Measurements from ENCODE around the gene MYOT.

Gene MYOT

GRCh38 chr5:137890845-137891244 lies 23.2 kb downstream of the MYOT start:
- H3K4me3 ChIP-seq (ENCODE audit: low read depth, low read length) = no peak overlapping the region
- no peak for DNase-seq (ENCODE audit: low read depth)

GRCh38 chr5:137891849-137892248 lies 24.2 kb downstream of the MYOT start:
- DNase-seq (ENCODE audit: low read depth) = no peak
- H3K4me3 ChIP-seq (ENCODE audit: low read depth, low read length) = no peak overlapping the region

GRCh38 chr5:137894586-137894985 lies 26.9 kb downstream of the MYOT start:
- no peak overlapping the region for H3K4me3 ChIP-seq (ENCODE audit: low read depth, low read length)
- no peak for DNase-seq (ENCODE audit: low read depth)

GRCh38 chr5:137896560-137896959 lies 28.9 kb downstream of the MYOT start:
- H3K4me3 ChIP-seq (ENCODE audit: low read depth, low read length) = no peak overlapping the region
- DNase-seq (ENCODE audit: low read depth) = no peak

GRCh38 chr5:137899493-137899892 lies 31.8 kb downstream of the MYOT start:
- no peak overlapping the region for H3K4me3 ChIP-seq (ENCODE audit: low read depth, low read length)
- DNase-seq (ENCODE audit: low read depth) = no peak

- DNase-seq (ENCODE audit: low read depth) = no peak
- H3K4me3 ChIP-seq (ENCODE audit: low read depth, low read length) = no peak overlapping the region
Observed at GRCh38 chr5:137901011-137901817, 33.6 kb downstream of the MYOT start.

GRCh38 chr5:137902408-137903133 lies 34.9 kb downstream of the MYOT start:
- no peak for DNase-seq (ENCODE audit: low read depth)
- H3K4me3 ChIP-seq (ENCODE audit: low read depth, low read length) = no peak overlapping the region

GRCh38 chr5:137914758-137915157 lies 47.1 kb downstream of the MYOT start:
- DNase-seq (ENCODE audit: low read depth) = no peak
- no peak overlapping the region for H3K4me3 ChIP-seq (ENCODE audit: low read depth, low read length)

- H3K4me3 ChIP-seq (ENCODE audit: low read depth, low read length) = no peak overlapping the region
- no peak for DNase-seq (ENCODE audit: low read depth)
Observed at GRCh38 chr5:137916923-137917322, 49.3 kb downstream of the MYOT start.

- no peak overlapping the region for H3K4me3 ChIP-seq (ENCODE audit: low read depth, low read length)
- peak; percentile 24 for DNase-seq (ENCODE audit: low read depth)
Observed at GRCh38 chr5:137921931-137922330, 54.3 kb downstream of the MYOT start.

- H3K4me3 ChIP-seq (ENCODE audit: low read depth, low read length) = no peak overlapping the region
- DNase-seq (ENCODE audit: low read depth) = no peak
Observed at GRCh38 chr5:137923856-137924255, 56.2 kb downstream of the MYOT start.

- no peak overlapping the region for H3K4me3 ChIP-seq (ENCODE audit: low read depth, low read length)
- DNase-seq (ENCODE audit: low read depth) = no peak
Observed at GRCh38 chr5:137932800-137933199, 65.1 kb downstream of the MYOT start.

GRCh38 chr5:137933491-137933911 lies 65.8 kb downstream of the MYOT start:
- peak; percentile 56 for DNase-seq (ENCODE audit: low read depth)

GRCh38 chr5:137935190-137935589 lies 67.5 kb downstream of the MYOT start:
- DNase-seq (ENCODE audit: low read depth) = no peak
- H3K4me3 ChIP-seq (ENCODE audit: low read depth, low read length) = no peak overlapping the region

More at GRCh38 chr5:137933491-137933911, 65.8 kb downstream of the MYOT start:
- no peak overlapping the region for H3K4me3 ChIP-seq (ENCODE audit: low read depth, low read length)

- no peak overlapping the region for H3K4me3 ChIP-seq (ENCODE audit: low read depth, low read length)
- no peak for DNase-seq (ENCODE audit: low read depth)
Observed at GRCh38 chr5:137935694-137936093, 68.0 kb downstream of the MYOT start.
